ENCODE measurements around the gene C11orf54. TPM values are rescaled to one million over a fixed set of nuclear protein-coding genes. Genes with fewer than 3 reads are reported as not detected.

The C11orf54 gene
- total and polyA plus RNA-seq, 4 donors = 60.8 to 154 (median 114) TPM

- no peak for DNase-seq (ENCODE audit: low spot score)
- 96% methylated on average over 2 of the region's 2 CpGs for WGBS
- no peak for TF ChIP-seq SP1 (IDR thresholded peaks at IDR 0.05)
- TF ChIP-seq, protein P1, sequence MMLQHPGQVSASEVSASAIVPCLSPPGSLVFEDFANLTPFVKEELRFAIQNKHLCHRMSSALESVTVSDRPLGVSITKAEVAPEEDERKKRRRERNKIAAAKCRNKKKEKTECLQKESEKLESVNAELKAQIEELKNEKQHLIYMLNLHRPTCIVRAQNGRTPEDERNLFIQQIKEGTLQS (IDR thresholded peaks at IDR 0.05) = no peak
- TF ChIP-seq TAF1 (conservative IDR thresholded peaks at IDR 0.05) = no peak
- no peak for TF ChIP-seq JUND (IDR thresholded peaks at IDR 0.05)
- no peak for TF ChIP-seq CTCF (IDR thresholded peaks at IDR 0.05; ENCODE audit: low read depth, low read length, missing input control)
- TF ChIP-seq ZBTB33 (IDR thresholded peaks at IDR 0.05) = no peak
- TF ChIP-seq, protein P2, sequence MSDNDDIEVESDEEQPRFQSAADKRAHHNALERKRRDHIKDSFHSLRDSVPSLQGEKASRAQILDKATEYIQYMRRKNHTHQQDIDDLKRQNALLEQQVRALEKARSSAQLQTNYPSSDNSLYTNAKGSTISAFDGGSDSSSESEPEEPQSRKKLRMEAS (IDR thresholded peaks at IDR 0.05) = no peak
- Histone ChIP-seq H3K27me3 (ENCODE audit: control insufficient read depth in 4 of 4, insufficient read depth in 4 of 4, low read length in 3 of 4) (no peaks in the 10 kb centered on the region), H3K4me3 (ENCODE audit: low read depth in 1 of 3, low read length in 3 of 3) (no peak overlapping the region), H3K9ac (ENCODE audit: low read depth in 1 of 2, low read length in 2 of 2) (no peak overlapping the region), H3K27ac (ENCODE audit: low read depth in 1 of 2, low read length in 2 of 2) (no peak overlapping the region), H3K9me3 (ENCODE audit: control insufficient read depth in 4 of 4, low read length in 3 of 4) (peaks cover 0 to 5% (median 2%) of the 10 kb centered on the region in 4 donors), H3K36me3 (ENCODE audit: control insufficient read depth in 4 of 4, insufficient read depth in 3 of 4, low read depth in 1 of 4, low read length in 3 of 4) (peaks cover 0 to 31% (median 23%) of the 10 kb centered on the region in 4 donors), H3K4me1 (ENCODE audit: control insufficient read depth in 4 of 4, insufficient read depth in 4 of 4, low read length in 3 of 4) (no peaks in the 10 kb centered on the region)
Measured at GRCh38 chr11:93704237-93704636, 37.2 kb upstream of the C11orf54 start.

DNA sequence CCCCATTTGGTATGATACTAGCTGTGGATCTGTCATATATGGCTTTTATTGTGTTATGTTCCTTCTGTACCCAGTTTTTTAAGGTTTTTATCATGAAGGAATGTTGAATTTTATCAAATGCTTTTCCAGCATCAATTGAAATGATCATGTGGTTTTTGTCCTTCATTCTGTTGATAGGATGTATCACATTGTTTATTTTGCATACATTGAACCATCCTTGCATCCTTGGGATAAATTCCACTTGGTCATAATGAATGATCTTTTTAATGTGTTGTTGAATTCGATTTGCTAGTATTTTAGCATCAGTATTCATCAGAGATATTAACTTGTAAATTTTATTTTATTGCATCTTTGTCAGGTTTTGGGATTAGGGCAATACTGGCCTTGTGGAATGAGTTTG is 31.2 kb upstream of the C11orf54 start:
- 98% methylated on average over 1 of the region's 1 CpG for WGBS
- Histone ChIP-seq H3K27me3 (ENCODE audit: control insufficient read depth in 4 of 4, insufficient read depth in 4 of 4, low read length in 3 of 4) (no peaks in the 10 kb centered on the region), H3K27ac (ENCODE audit: low read depth in 1 of 2, low read length in 2 of 2) (no peak overlapping the region), H3K4me3 (ENCODE audit: low read depth in 1 of 3, low read length in 3 of 3) (no peak overlapping the region), H3K9ac (ENCODE audit: low read depth in 1 of 2, low read length in 2 of 2) (no peak overlapping the region), H3K9me3 (ENCODE audit: control insufficient read depth in 4 of 4, low read length in 3 of 4) (peaks cover 0 to 6% (median 4%) of the 10 kb centered on the region in 4 donors), H3K36me3 (ENCODE audit: control insufficient read depth in 4 of 4, insufficient read depth in 3 of 4, low read depth in 1 of 4, low read length in 3 of 4) (peaks cover 0 to 26% (median 15%) of the 10 kb centered on the region in 4 donors), H3K4me1 (ENCODE audit: control insufficient read depth in 4 of 4, insufficient read depth in 4 of 4, low read length in 3 of 4) (no peaks in the 10 kb centered on the region)
- TF ChIP-seq, protein P1 (IDR thresholded peaks at IDR 0.05) = no peak
- no peak for TF ChIP-seq HNF4G (IDR thresholded peaks at IDR 0.05)
- TF ChIP-seq CTCF (IDR thresholded peaks at IDR 0.05; ENCODE audit: low read depth, low read length, missing input control) = no peak
- no peak for TF ChIP-seq GABPA (IDR thresholded peaks at IDR 0.05 in 1 of 2, conservative IDR thresholded peaks at IDR 0.05 in 1 of 2)
- TF ChIP-seq RXRA (IDR thresholded peaks at IDR 0.05) = no peak
- TF ChIP-seq ZBTB33 (IDR thresholded peaks at IDR 0.05) = no peak
- TF ChIP-seq TAF1 (conservative IDR thresholded peaks at IDR 0.05) = no peak
- no peak for TF ChIP-seq FOXA1 (IDR thresholded peaks at IDR 0.05)
- TF ChIP-seq FOXA2 (IDR thresholded peaks at IDR 0.05) = no peak
- TF ChIP-seq, protein P2 (IDR thresholded peaks at IDR 0.05) = no peak
- no peak for DNase-seq (ENCODE audit: low spot score)

All from liver (tissue), 9 donors.